ENCODE data around the gene BCKDHA.
"Not testable (repeated sequence)": the region's sequence is repeated elsewhere in the genome, so short reads cannot be mapped to it uniquely, and the experiment has no call there.

Gene BCKDHA

GRCh38 chr19:41401483-41401882 is 3.9 kb downstream of the BCKDHA start:
- DNase-seq (ENCODE audit: extremely low read depth in 1 of 2, low read depth in 1 of 2) = no peak

GRCh38 chr19:41402010-41402409 is 4.4 kb downstream of the BCKDHA start:
- no peak for DNase-seq (ENCODE audit: extremely low read depth in 1 of 2, low read depth in 1 of 2)

GRCh38 chr19:41403181-41403970 is 5.8 kb downstream of the BCKDHA start:
- DNase-seq (ENCODE audit: extremely low read depth in 1 of 2, low read depth in 1 of 2) = no peak

GRCh38 chr19:41405776-41406175 is 8.2 kb downstream of the BCKDHA start:
- DNase-seq (ENCODE audit: extremely low read depth in 1 of 2, low read depth in 1 of 2) = no peak

GRCh38 chr19:41407271-41407670 is 9.7 kb downstream of the BCKDHA start:
- no peak for DNase-seq (ENCODE audit: extremely low read depth in 1 of 2, low read depth in 1 of 2)

- no peak for DNase-seq (ENCODE audit: extremely low read depth in 1 of 2, low read depth in 1 of 2)
These were observed 10.6 kb downstream of the BCKDHA start for GRCh38 chr19:41408256-41408655.

GRCh38 chr19:41408846-41409245 is 11.2 kb downstream of the BCKDHA start:
- DNase-seq (ENCODE audit: extremely low read depth in 1 of 2, low read depth in 1 of 2) = not testable (repeated sequence)

- DNase-seq (ENCODE audit: extremely low read depth in 1 of 2, low read depth in 1 of 2) = no peak
These were observed 11.7 kb downstream of the BCKDHA start for GRCh38 chr19:41409288-41409687.

GRCh38 chr19:41410336-41411054 is 12.9 kb downstream of the BCKDHA start:
- DNase-seq (ENCODE audit: extremely low read depth in 1 of 2, low read depth in 1 of 2) = no peak

- DNase-seq (ENCODE audit: extremely low read depth in 1 of 2, low read depth in 1 of 2) = no peak
These were observed 13.7 kb downstream of the BCKDHA start for GRCh38 chr19:41411100-41411967.

- no peak for DNase-seq (ENCODE audit: extremely low read depth in 1 of 2, low read depth in 1 of 2)
These were observed 14.3 kb downstream of the BCKDHA start for GRCh38 chr19:41411968-41412265.

- no peak for DNase-seq (ENCODE audit: extremely low read depth in 1 of 2, low read depth in 1 of 2)
These were observed 15.3 kb downstream of the BCKDHA start for GRCh38 chr19:41412953-41413352.

- DNase-seq (ENCODE audit: extremely low read depth in 1 of 2, low read depth in 1 of 2) = no peak
These were observed 16.3 kb downstream of the BCKDHA start for GRCh38 chr19:41413947-41414346.

- DNase-seq (ENCODE audit: extremely low read depth in 1 of 2, low read depth in 1 of 2) = no peak
These were observed 16.8 kb downstream of the BCKDHA start for GRCh38 chr19:41414461-41414860.

- DNase-seq (ENCODE audit: extremely low read depth in 1 of 2, low read depth in 1 of 2) = no peak
These were observed 17.5 kb downstream of the BCKDHA start for GRCh38 chr19:41415154-41415571.

GRCh38 chr19:41416194-41416674 is 18.6 kb downstream of the BCKDHA start:
- DNase-seq (ENCODE audit: extremely low read depth in 1 of 2, low read depth in 1 of 2) = no peak

- no peak for DNase-seq (ENCODE audit: extremely low read depth in 1 of 2, low read depth in 1 of 2)
These were observed 22.7 kb downstream of the BCKDHA start for GRCh38 chr19:41420101-41420880.

- no peak for DNase-seq (ENCODE audit: extremely low read depth in 1 of 2, low read depth in 1 of 2)
These were observed 23.7 kb downstream of the BCKDHA start for GRCh38 chr19:41421314-41421713.

GRCh38 chr19:41421973-41422372 is 24.4 kb downstream of the BCKDHA start:
- DNase-seq (ENCODE audit: extremely low read depth in 1 of 2, low read depth in 1 of 2) = no peak

GRCh38 chr19:41422456-41422855 is 24.8 kb downstream of the BCKDHA start:
- DNase-seq (ENCODE audit: extremely low read depth in 1 of 2, low read depth in 1 of 2) = no peak

- no peak for DNase-seq (ENCODE audit: extremely low read depth in 1 of 2, low read depth in 1 of 2)
These were observed 25.3 kb downstream of the BCKDHA start for GRCh38 chr19:41422955-41423354.
